ENCODE results near the gene RRBP1. TPM values are rescaled to one million over a fixed set of nuclear protein-coding genes. Genes with fewer than 3 reads are reported as not detected.

RRBP1 gene
- total RNA-seq, 1 experiment from 2014 or later: 106 TPM

GRCh38 chr20:17576215-17576614 lies 105.8 kb downstream of the RRBP1 start:
- DNase-seq (ENCODE audit: low read depth): no peak

GRCh38 chr20:17573463-17573862 lies 108.6 kb downstream of the RRBP1 start:
- no peak for DNase-seq (ENCODE audit: low read depth)

- DNase-seq (ENCODE audit: low read depth): no peak
These were observed 109.9 kb downstream of the RRBP1 start for GRCh38 chr20:17572034-17572638.

- no peak for DNase-seq (ENCODE audit: low read depth)
These were observed 110.9 kb downstream of the RRBP1 start for GRCh38 chr20:17571153-17571527.

GRCh38 chr20:17570347-17571152 lies 111.5 kb downstream of the RRBP1 start:
- DNase-seq (ENCODE audit: low read depth): peak; percentile 53

GRCh38 chr20:17569616-17570346 lies 112.3 kb downstream of the RRBP1 start, which contains the start of gene DSTN:
Gene DSTN (plus strand): TSS chr20:17570075. CDS start chr20:17570209, 134 bp downstream.
- DNase-seq (ENCODE audit: low read depth): peak; percentile 96

GRCh38 chr20:17568972-17569521 lies 113.0 kb downstream of the RRBP1 start:
- peak; percentile 97 for DNase-seq (ENCODE audit: low read depth)

- DNase-seq (ENCODE audit: low read depth): no peak
These were observed 113.8 kb downstream of the RRBP1 start for GRCh38 chr20:17568045-17568788.

- no peak for DNase-seq (ENCODE audit: low read depth)
These were observed 115.7 kb downstream of the RRBP1 start for GRCh38 chr20:17566345-17566744.

GRCh38 chr20:17565169-17565845 lies 116.7 kb downstream of the RRBP1 start:
- DNase-seq (ENCODE audit: low read depth): no peak

Other genes starting within 250 kb of the RRBP1 start
- gene BFSP1, start 150.9 kb downstream of the RRBP1 start, total RNA-seq (2014; rRNA removed; shearing (Covaris generic)): 0.98 and 1.7 TPM in 2 replicates
- 168 and 239 TPM in 2 replicates for gene DSTN, start 112.2 kb downstream of the RRBP1 start, total RNA-seq (2014; rRNA removed; shearing (Covaris generic))
- gene BANF2, start 17.7 kb upstream of the RRBP1 start, total RNA-seq (2014; rRNA removed; shearing (Covaris generic)): not detected in 2 replicates